ENCODE results near the gene GNAI1.

Gene GNAI1

GRCh38 chr7:80241671-80242070, 107.0 kb downstream of the GNAI1 start:
- POLR2A ChIA-PET, result no interaction called here

DNA sequence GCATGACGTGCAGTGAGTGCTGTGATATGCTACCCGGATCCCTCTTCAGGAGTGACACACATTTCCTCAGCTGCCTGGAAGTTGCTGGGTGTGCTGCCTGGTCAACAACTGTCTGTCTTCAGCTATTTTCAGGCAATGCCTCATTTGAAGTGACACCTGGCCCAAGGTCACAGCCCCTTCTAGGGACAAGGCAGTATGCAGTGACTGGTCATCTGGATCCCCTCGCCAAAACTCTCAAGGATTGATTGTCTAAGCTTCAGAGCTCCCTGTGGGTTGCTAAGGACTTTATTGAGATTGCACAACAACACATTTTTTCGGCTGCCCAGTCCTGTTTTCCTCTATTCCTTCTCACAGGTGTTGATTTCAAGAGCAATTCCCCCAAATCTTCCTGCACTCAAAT, 108.8 kb downstream of the GNAI1 start:
- POLR2A ChIA-PET, result no interaction called here
- no peak overlapping the region for H3K4me3 ChIP-seq (ENCODE audit: low read depth, low read length)
- no peak for DNase-seq (ENCODE audit: low read depth, low spot score)

More at GRCh38 chr7:80241671-80242070, 107.0 kb downstream of the GNAI1 start:
- CTCF ChIA-PET, result no interaction called here
- TF ChIP-seq, protein P1, sequence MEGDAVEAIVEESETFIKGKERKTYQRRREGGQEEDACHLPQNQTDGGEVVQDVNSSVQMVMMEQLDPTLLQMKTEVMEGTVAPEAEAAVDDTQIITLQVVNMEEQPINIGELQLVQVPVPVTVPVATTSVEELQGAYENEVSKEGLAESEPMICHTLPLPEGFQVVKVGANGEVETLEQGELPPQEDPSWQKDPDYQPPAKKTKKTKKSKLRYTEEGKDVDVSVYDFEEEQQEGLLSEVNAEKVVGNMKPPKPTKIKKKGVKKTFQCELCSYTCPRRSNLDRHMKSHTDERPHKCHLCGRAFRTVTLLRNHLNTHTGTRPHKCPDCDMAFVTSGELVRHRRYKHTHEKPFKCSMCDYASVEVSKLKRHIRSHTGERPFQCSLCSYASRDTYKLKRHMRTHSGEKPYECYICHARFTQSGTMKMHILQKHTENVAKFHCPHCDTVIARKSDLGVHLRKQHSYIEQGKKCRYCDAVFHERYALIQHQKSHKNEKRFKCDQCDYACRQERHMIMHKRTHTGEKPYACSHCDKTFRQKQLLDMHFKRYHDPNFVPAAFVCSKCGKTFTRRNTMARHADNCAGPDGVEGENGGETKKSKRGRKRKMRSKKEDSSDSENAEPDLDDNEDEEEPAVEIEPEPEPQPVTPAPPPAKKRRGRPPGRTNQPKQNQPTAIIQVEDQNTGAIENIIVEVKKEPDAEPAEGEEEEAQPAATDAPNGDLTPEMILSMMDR (IDR thresholded peaks at IDR 0.05; ENCODE audit: insufficient read depth, low read length, missing control alignments), result no peak
- no peak overlapping the region for H3K4me3 ChIP-seq (ENCODE audit: low read depth, low read length)
- DNase-seq (ENCODE audit: low read depth, low spot score), result no peak

GRCh38 chr7:80244206-80244916, 109.7 kb downstream of the GNAI1 start:
- DNase-seq (ENCODE audit: low read depth, low spot score), result no peak
- H3K4me3 ChIP-seq (ENCODE audit: low read depth, low read length), result no peak overlapping the region
- TF ChIP-seq, protein P1 (IDR thresholded peaks at IDR 0.05; ENCODE audit: insufficient read depth, low read length, missing control alignments), result no peak
- ChIA-PET CTCF (interaction anchor here (0.6 to 1.6 kb wide), 2 partner anchors 10 to 132 kb away, joined by 3 to 5 read pairs; no protein-coding TSS in a partner anchor), POLR2A (no interaction called here)

More for the DNA sequence above, 108.8 kb downstream of the GNAI1 start:
- CTCF ChIA-PET, result no interaction called here
- TF ChIP-seq, protein P1 (IDR thresholded peaks at IDR 0.05; ENCODE audit: insufficient read depth, low read length, missing control alignments), result no peak

DNA sequence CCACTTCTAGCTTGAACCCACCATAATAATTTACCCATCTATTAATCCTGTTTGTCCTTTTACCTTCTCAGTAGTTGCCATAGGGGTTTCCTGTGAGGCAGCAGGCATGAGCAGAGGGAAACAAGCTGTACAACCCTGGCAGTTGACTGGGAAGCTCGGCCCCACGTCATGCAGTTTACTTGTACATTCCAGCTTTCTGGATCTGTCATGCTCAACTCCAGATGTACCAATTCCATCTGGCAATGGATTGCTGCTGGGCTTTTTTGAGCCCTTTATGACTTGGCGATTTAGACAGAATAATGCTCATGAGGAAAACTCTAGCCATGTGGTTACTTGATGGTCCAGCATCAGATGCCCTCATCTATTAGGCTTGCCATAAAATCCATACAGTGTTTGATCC, 112.5 kb downstream of the GNAI1 start:
- TF ChIP-seq, protein P1 (IDR thresholded peaks at IDR 0.05; ENCODE audit: insufficient read depth, low read length, missing control alignments), result no peak
- POLR2A ChIA-PET, result no interaction called here
- H3K4me3 ChIP-seq (ENCODE audit: low read depth, low read length), result no peak overlapping the region
- DNase-seq (ENCODE audit: low read depth, low spot score), result no peak
- CTCF ChIA-PET, result no interaction called here

DNA sequence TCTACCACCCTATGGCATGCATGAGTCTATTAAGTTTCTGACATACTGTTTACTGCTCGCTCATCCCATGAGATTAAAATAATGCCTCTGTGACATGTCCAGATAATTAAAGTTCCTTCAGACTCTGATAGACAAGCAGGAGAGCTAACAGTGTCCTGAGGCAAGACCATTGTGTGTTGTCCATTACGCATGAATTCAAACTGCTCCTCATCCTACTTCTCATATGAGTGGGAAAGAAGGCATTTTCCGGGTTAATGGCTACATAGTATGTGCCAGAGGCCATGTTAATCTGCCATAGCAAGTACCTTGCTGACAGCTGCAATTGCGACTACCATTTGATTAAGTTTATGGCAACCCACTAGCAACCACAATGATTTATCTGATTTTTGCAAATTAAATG, 113.3 kb downstream of the GNAI1 start:
- no peak overlapping the region for H3K4me3 ChIP-seq (ENCODE audit: low read depth, low read length)
- TF ChIP-seq, protein P1 (IDR thresholded peaks at IDR 0.05; ENCODE audit: insufficient read depth, low read length, missing control alignments), result no peak
- CTCF ChIA-PET, result no interaction called here
- no peak for DNase-seq (ENCODE audit: low read depth, low spot score)
- POLR2A ChIA-PET, result no interaction called here

DNA sequence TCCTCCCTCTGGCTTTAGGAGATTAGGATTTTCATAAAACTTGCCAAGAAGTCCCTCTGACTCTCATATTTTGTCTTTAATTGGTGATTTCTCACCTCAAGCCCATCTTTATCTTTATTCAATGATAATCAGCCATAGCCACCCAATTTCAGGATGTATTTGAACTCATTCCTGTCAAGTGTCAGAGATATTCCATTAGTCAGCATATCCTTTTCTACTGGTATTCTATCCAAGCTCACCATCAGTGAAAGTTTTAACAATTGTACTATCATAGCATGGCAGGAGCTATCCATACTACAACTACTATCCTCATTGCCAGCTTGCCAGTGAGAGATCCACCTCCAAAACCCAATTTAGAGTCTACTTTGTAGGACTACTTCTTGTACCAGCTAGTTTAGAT, 114.6 kb downstream of the GNAI1 start:
- ChIA-PET POLR2A (no interaction called here), CTCF (interaction anchor here (0.8 kb wide), 1 partner anchor 143 kb away, joined by 4 read pairs; no protein-coding TSS in a partner anchor)

More for the DNA sequence above, 114.6 kb downstream of the GNAI1 start:
- no peak overlapping the region for H3K4me3 ChIP-seq (ENCODE audit: low read depth, low read length)
- DNase-seq (ENCODE audit: low read depth, low spot score), result no peak
- TF ChIP-seq, protein P1 (IDR thresholded peaks at IDR 0.05; ENCODE audit: insufficient read depth, low read length, missing control alignments), result no peak

Data from AG04449 (cell line).